Aortic smooth muscle cell (primary cell): ENCODE measurements around the gene SLC39A12. TPM values are rescaled to one million over a fixed set of nuclear protein-coding genes. Genes with fewer than 3 reads are reported as not detected.

Source experiments
- total RNA-seq: library from RNA; depleted of rRNA; stranded (reverse); fragments of >200 nt; gene quantifications from 2 replicates; pipeline ENCODE4 v1.2.3, GENCODE V29; 2014

SLC39A12 gene
- not detected in 2 replicates for total RNA-seq

DNA sequence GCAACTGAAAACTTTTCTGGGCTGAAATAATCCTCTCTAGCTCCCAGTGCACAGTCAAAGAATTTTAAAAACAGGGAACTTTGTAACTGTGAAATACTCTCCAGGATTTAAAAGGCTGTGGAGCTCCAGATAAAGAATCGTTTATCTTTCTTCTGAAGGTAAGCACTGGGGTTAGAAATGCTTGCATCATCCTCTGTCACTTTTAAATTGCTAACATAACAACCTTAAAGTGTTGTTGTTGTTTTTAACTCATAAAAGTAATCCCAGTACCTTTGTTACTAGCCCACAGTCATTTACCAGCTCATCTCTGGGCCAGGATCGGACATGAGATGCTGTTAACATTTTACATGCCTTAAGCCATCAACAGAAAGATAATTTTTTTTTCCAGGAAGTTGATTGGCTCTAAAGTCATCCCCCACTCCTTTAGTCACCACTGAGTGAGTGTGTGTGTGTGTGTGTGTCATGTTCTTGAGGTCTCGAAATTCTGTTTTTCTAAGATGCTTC is at the start of gene SLC39A12:
SLC39A12 (plus strand) TSS at position 51 of the 504 bp plus-strand sequence. CDS start 1,359 bp downstream, outside the sequence.

Other genes with a start within 250 kb of the SLC39A12 start
- gene TMEM236, start 199.7 kb upstream of the SLC39A12 start, total RNA-seq: 0.06 TPM in 1 of 2 replicates, not detected in the other
- gene MRC1, start 142.6 kb upstream of the SLC39A12 start, total RNA-seq: under 0.01 and 0.37 TPM in 2 replicates
- 0.26 and 0.31 TPM in 2 replicates for gene CACNB2, start 188.5 kb downstream of the SLC39A12 start, total RNA-seq